HG02678 (cell line): ENCODE results near the gene TAAR1.
"Not testable (repeated sequence)": the region's sequence is repeated elsewhere in the genome, so short reads cannot be mapped to it uniquely, and the experiment has no call there.

Source experiments
- ATAC-seq: cut with Tn5 transposase; IDR thresholded peaks from one replicate; pipeline ENCODE4 v1.9.1; 2021; ENCODE audit warnings: mild to moderate bottlenecking, moderate library complexity; ENCODE audit not compliant: unreplicated experiment

The TAAR1 gene

DNA sequence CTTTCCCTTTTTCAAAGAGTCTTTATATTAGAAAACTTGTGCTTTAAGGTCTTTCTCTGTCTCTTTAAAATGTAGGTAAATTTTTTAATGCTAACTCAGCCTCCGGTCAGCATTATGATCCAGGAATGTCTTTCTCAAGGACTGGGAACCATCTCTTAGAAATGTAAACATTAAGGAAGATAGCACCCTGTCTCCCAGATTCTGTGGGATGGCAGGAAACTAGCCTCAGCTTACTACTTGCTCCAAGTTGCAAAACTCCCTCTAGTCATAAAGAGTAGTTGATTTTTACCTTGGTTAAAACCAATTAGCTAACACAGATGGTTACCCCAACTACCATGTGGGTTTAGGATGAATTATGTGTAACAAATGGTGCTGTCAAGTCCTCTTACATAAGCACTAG is 4.7 kb upstream of the TAAR1 start:
- no peak for ATAC-seq

DNA sequence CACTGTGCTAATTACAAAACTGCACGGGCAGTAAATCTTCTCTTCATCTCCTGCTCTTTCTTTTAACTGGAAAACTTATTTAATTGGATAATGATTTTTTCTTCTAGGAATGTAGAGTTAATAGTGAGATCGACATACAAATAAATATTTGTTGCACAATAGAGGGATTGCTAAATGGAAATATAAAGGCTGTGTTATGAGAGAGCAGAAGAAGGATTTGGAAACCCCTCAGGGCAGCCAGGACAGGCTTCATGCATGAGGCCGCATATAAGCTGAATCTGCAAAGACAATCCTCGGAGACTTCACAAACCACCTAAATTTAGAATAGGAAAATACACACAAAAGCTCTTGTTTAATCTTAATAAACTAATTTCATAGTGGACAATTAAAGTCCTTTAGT is 2.9 kb upstream of the TAAR1 start:
- no peak for ATAC-seq

DNA sequence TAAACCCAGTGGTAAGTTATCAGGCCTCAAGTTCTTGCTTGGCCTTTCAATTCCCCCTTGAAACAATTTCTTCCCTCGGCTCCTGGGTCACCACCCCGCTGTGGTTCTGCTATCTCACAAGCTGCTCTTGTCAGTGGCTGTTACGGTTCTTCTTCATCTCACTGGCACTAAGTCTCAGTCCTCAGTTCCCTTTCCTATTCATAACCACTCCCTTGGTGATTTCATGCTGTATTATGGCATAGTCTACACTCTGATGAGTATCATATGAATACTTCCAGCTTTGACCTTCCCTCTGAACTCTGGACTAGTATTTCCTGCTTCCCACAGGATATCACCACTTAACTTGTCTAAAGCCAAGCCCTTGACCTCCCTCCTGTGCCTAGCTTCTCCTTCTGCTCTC is 7.9 kb downstream of the TAAR1 start:
- ATAC-seq: no peak

DNA sequence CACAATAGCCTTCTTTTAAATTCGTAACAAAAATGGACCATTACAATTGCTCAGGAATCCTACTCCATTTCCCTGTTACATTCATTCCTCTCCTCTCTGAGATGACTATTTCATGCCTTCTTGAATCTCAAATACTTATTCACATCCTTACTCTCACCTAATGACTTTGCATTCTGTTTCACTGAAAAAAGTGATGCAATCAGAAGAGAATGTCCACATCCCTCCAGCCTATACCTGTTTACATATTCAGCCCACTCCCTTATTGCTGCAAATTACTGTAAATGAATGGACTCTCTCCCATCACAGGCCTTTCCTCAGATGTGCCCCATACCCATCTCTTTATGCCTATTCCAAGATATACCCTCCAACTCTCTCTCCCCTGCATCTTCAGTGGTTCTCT is 8.6 kb downstream of the TAAR1 start:
- no peak for ATAC-seq

DNA sequence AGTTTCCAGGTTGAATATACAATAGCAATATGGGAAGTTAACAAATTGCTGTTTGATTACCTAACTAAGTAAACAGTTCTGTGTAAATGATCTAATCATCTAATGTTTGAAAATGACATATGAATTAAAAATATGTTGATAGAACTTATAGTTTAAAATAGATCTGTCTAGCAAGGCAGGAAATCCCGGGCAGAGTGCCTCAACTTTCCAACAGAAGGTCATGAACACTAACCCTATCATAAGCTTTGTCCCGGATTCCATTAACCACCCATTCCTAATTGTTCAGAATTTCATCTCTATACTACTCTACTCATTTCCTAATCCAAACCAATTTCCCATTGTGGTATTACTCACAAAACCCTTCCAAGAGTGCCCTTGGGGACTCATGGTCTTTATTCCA is 10.2 kb downstream of the TAAR1 start:
- no peak for ATAC-seq

DNA sequence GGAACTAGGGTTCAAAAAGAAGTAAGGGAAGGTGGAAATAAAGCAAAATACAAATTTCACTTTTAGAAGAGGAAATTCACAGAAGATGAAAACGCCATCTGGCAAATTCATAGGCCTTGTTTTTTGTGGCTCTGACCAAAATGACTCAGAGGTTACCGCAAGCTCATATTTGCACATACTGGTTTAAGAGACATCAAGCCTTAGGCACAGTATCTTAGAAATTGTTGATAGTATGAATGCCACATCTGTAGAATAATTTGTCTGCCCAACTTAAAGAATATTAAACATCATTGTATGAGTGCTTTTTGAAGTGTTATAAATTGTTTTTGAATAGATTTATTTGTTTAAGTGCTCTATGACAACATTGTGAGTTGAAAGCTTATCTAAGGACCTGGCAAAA is 10.6 kb downstream of the TAAR1 start:
- peak; percentile 78 for ATAC-seq

DNA sequence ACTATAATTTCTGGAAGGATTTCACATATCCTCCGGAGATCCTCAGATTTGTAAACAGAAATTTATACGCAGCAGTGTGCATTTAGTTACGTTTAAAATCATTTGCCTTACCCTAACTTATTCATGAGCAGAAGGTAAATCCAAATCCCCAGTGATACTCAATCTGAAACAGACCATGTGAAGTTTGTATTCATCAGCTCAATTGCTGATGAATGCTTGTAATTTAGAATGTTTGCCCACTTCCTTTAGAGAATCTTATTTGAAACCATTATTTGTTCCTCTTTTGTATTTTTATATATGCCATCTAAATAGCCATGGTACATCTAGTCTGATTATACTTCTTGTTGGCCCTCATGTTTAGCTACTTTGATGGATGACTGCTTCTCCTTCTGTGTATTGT is 15.4 kb downstream of the TAAR1 start:
- no peak for ATAC-seq

DNA sequence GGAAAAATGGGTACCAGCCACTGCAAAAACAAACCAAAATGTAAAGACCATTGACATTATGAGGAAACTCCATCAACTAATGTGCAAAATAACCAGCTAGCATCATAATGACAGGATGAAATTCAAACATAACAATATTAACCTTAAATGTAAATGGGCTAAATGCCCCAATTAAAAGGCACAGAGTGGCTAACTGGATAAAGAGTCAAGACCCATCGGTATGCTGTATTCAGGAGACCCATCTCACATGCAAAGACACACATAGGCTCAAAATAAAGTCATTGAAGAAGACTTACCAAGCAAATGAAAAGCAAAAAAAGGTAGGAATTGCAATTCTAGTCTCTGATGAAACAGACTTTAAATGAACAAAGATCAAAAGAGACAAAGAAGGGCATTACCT is 21.8 kb downstream of the TAAR1 start:
- ATAC-seq: not testable (repeated sequence)

DNA sequence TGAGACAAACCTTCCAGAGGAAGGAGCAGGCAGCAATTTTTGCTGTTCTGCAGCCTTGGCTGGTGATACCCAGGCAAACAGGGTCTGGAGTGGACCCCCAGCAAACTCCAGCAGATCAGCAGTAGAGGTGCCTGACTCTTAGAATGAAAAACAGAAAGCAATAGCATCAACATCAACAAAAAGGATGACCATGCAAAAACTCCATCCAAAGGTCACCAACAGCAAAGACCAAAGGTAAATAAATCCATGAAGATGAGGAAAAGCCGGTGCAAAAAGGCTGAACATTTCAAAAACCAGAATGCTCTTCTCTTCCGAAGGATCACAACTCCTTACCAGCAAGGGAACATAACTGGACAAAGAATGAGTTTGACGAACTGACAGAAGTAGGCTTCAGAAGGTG is 23.1 kb downstream of the TAAR1 start:
- ATAC-seq: not testable (repeated sequence)

DNA sequence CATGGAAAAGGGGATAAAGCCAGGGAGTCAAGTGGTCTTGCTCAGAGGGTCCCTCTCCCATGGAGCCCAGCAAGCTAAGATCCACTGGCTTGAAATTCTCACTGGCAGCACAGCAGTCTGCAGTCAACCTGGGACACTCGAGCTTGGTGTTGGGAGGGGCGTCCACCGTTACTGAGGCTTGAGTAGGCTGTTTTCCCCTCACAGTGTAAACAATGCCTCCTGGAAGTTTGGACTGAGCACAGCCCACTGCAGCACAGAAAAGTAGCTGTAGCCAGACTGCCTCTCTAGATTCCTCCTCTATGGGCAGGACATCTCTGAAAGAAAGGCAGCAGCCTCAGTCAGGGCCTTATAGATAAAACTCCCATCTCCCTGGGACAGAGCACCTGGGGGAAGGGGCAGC is 23.7 kb downstream of the TAAR1 start:
- not testable (repeated sequence) for ATAC-seq

DNA sequence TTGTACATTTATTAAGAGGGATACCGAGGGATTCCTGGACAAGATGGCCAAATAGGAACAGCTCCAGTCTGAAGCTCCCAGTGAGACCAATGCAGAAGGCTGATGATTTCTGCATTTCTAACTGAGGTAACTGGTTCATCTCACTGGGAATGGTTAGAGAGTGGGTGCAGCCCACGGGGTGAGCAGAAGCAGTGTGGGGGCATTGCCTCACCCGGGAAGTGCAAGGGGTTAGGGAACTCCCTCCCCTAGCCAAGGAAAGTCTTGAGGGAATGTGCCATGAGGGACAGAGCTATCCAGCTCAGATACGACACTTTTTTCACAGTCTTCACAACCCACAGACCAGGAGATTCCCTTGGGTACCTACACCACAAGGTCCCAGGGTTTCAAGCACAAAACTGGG is 24.2 kb downstream of the TAAR1 start:
- no peak for ATAC-seq

DNA sequence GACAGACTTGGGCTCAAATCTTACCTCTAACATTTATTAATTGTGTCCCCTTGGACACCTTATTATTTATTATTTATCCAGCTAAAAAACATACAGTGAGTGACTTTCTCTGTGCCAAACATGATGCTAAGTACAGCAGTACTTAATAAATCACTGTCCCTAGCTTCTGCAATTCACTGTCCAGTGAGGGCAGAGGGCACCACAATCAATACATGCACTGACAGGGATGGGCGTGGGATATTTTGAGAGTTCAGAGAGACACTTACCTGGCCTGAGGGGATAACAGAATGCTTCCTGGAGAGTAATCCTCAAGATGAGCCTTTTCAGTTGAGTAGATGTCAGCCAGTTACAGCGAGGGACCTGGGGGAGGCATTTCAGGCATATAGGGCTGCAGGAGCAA is 25.6 kb downstream of the TAAR1 start:
- no peak for ATAC-seq

DNA sequence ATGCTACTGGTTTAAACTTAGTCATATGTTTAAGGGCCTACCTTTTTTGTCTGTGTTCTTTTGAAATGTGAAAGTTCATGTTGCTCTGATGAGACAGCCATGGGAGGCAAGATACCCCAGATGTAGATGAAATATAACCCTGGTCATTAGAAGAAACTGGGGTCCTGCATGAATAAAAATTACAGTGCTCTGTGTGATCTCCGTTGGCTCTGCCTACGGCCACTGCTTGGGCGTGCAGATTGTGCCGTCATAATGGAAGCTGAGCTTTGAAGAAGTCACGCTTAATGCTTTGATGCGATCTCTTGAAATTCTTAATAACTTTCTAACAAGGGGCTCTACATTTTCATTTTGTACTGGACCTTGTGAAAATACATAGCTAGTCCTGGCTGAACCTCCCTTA is 34.8 kb downstream of the TAAR1 start, which contains the start of gene TAAR2:
Gene TAAR2 (minus strand): TSS at position 101 of the 400 bp plus-strand sequence. CDS start 0 bp downstream, at position 101.
- no peak for ATAC-seq

DNA sequence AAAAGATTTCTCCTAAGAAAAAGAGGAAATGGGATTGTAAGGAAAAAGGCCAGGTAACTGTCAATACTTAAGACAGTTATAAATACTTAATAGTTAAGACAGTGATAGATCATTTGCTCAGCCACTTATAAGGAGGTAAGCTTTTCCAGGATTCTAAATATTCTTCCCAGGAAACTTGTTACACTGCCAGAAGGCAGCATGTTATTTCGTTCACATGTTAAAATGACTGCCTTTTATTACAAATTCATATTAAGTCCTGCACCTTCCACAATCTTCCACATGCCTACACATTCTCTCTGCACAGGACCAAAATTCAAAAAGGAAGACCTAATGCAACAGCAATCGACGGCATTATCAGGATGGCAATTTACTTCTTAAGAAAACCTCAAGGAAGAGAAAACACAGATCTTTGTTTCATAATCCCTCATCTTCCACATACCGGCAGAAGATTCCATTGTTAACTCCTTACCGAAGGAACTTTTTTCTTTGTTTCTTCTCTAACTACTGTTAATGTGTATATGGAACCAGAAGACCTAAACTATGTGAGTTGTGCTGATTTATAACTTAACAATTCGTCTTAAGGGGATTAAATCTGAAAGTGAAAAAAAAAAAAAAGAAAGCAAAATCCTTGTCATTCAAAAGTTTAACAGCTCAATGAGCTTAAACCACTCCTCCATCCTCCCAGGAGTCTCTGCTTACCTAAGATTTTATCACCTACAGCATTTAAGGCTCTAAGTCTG is 35.7 kb downstream of the TAAR1 start:
- no peak for ATAC-seq

DNA sequence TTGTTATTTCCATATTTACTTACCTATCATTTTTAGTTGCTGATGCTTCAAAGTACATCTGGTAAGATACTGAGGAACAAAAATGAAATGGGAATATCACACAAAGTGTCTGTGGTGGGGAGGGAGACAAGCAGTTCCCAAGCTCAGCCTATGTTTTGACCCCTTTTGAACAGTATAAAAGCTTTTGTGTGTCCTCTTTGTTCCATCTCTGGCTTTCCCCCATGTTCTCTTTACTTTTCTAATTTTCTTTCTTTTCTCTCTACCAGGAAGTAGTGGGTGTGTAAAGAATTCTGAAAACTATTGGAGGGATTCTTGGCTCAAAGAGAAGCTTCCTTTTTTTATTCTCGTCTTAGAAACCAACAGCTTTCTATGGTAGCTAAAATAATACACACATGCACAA is 42.3 kb downstream of the TAAR1 start:
- ATAC-seq: no peak

DNA sequence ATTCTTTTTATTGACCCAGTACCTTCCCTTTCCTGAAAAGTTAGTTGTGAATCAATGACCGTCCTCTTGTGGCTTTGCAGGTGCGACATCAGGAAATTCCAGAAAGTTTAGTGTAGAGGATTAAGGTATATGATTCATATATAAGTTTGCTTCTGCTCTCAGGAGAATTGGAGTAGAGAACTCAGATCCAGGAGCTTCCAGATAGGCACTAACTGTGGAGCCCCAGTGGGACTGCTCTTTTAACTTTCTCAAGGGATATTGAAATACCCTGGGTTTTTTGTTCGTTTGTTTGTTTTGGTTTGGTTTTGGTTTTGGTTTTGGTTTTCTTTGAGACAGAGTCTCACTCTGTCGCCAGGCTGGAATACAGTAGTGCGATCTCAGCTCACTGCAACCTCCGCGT is 44.4 kb downstream of the TAAR1 start:
- ATAC-seq: no peak

DNA sequence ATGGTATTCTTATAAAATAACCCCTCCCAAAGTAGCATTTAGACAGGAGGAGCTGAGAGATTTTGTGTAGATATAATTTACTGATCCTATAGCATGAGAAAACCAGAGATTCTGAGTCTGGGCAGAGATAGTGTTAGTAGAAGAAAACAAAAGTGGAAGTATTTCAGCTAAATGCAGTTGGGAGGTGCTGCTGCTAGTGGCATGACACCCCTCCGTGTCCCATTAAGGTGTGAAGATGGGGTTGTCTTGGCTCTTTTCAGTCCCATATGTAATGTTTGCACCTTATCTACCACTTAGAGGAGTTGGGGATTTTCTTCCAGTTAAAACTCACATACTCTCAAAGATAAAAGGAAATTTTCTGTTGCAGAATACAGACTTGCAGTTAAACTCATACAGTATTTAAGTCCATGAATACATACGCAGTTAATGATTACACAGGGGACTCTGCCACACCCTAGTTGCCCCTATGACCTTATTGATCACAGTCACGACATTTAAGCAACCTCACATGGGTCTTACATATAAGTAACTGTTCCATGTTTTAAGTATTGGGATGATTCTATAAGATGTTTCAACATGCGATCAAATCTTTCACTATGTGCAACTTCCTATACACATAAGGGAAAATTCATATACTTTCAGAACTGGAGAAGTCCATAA is 46.4 kb downstream of the TAAR1 start:
- ATAC-seq: no peak

DNA sequence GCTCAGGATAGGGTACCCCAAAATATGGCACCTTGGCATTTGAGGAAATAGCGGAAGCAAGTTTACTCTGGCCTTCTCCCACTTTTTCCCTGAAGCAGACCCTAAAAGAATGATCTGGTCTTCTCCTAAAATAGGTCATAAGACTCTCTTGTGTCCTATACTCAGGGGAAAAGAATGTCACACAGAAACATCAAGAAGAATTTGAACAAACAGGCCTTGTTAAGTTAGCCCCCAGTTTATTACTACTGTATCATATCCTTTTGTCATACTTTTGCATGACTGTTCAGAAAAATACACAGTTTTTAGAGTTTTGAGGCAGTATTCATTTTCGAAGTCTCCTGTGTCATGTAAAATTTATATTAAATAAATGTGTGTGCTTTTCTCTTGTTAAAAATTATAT is 47.4 kb downstream of the TAAR1 start:
- no peak for ATAC-seq

DNA sequence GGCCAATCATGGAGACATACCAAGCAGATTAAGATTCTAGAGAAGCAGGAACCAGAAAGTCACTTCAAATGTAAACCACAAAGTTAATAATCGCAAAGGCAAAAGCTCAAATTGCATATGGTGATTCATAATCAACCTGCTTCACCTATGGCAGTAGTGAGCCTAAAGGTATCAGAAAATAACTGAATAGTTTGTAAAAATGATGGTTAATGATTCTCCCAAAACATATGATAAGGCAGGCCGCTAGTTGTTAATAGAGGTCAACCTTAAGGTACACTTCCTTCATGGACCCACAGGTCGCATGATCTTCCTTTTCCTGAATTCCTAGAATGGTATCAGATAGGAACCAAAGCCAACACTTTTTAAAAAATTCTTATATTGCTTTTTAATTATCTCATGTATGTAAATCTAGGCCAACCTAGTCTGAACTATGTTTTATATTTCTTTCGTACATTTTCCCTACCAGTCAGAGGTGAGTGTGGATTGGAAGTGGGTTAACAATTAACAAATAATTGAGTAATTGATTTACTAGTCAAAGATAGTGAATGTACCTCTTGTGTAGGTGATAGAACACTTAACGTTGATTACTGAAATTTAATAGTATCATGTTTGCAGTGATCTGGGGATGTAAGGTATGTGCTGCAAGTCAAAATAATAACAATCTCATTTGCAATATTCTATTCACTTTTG is 51.3 kb downstream of the TAAR1 start:
- ATAC-seq: peak; percentile 76

DNA sequence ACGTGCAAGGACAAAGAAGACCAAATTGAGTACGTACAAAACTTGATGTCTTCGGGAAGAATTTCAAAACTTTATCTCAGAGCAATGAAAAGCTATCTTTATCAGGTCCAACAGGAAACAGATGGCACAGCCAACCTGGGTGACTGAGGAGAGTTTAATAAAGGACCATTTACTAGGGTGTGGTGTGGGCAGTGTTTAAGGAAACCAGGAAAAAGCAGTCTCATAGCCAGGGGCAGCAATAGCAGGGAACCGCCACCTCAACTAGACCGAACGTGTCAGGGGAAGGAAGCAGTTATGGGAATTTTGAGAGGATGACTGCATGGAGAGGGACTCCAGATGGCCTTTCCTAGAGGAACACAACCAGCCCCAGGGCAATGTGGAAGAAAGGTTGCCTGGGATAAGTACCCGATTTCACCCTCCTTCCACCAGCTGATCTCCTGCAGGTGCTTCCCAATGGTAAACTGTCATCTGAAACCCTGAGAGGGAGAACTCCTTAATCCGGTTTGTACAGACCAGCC is 54.3 kb downstream of the TAAR1 start:
- ATAC-seq: no peak

DNA sequence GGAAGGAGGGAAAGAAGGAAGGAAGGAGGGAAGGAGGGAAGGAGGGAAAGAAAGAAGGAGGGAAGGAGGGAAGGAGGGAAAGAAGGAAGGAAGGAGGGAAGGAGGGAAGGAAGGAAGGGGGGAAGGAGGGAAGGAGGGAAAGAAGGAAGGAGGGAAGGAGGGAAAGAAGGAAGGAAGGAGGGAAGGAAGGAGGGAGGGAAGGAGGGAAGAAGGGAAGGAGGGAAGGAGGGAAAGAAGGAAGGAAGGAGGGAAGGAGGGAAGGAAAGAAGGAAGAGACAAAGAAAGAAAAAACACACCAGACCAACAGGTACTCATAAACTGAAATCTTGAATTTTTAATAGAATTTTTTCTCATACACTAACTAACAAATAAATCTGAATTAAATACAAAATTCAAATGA is 58.1 kb downstream of the TAAR1 start:
- not testable (repeated sequence) for ATAC-seq

DNA sequence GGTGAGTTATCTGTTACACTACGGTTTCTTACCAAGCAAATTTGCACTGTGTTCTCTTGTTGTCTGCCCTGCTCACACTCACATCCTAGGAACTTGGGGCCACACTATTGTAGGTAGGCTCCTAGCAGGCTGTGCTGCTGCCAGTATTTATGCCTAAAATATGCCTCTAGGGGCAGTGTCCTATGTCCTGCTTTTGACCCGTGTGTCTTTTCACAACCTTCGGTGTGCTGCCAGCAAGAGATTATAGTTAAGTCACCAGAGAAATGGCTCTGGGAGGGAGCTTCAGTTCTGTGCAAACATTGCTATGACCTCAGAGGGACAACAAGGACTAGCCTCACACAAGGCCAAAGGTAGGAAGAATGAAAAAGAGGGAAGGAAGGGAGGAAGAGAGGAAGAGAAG is 60.5 kb downstream of the TAAR1 start:
- ATAC-seq: peak; percentile 75
